H4 (cell line): ENCODE results near the gene CCDC178. TPM values are rescaled to one million over a fixed set of nuclear protein-coding genes. Genes with fewer than 3 reads are reported as not detected.
"Not testable (repeated sequence)": the region's sequence is repeated elsewhere in the genome, so short reads cannot be mapped to it uniquely, and the experiment has no call there.

Experiments used
- DNase-seq: peaks from one replicate; pipeline ENCODE4 v3.0.0-alpha.2; 2015; ENCODE audit warnings: low spot score
- total RNA-seq: library from RNA; depleted of rRNA; stranded (reverse); fragments of >200 nt; shearing (Covaris generic); gene quantifications from 2 replicates; pipeline ENCODE4 v1.2.3, GENCODE V29; 2014

The CCDC178 gene
- total RNA-seq, 1 experiment from 2014 or later: not detected

DNA sequence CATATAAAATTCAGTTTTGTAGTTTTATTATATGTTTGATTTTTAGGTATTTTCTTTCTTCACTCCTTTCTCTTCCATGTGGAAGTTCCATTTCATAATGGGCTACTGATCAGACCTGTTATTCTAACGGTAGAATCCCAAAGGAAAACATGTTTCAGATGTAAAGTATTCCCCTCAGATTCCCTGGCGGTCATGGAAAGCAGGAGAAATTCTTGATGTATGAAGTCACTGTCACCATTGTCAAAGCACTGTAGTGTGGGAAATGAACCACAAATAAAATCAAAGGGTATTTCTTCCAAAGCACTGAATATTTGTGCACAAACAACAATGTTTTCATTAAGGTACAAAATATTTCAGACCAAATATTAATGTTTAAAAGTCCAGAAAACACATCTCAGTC, 430.4 kb downstream of the CCDC178 start:
- peak; percentile 29 for DNase-seq

DNA sequence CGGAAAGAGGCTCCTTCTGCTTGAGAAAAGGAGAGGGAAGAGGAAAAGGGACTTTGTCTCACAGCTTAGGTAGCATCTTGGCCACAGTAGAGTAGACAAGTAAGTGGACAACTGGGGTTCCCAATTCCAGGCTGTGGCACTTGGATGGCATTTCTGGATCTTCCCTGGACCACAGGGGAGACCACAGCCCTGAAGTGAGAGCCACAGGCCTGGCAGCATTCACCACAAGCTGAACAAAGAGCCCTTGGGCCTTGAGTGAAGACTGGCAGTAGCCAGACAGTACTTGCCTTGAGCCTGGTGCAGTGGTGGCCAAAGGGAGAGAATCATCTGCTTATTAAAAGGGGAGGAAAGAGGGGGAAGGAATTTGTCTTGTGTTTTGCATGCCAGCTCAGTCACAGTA, 441.6 kb downstream of the CCDC178 start:
- no peak for DNase-seq

DNA sequence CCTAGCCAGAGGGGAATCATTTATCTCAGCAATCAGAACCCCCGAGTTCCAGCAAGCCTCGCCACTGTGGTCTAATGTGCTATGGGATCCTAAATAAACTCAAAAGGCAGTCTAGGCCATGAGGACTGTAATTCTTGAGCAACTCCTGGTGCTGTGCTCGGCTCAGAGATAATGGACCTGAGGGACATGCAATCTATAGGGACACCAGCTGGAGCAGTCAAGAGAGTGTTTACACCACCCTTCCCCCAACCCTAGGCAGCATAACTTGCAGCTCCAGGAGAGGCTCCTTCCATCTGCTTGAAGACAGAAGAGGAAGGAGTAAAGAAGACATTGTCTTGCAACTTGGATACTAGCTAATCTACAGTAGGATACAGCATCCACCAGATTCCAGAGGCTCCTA, 442.2 kb downstream of the CCDC178 start:
- no peak for DNase-seq

DNA sequence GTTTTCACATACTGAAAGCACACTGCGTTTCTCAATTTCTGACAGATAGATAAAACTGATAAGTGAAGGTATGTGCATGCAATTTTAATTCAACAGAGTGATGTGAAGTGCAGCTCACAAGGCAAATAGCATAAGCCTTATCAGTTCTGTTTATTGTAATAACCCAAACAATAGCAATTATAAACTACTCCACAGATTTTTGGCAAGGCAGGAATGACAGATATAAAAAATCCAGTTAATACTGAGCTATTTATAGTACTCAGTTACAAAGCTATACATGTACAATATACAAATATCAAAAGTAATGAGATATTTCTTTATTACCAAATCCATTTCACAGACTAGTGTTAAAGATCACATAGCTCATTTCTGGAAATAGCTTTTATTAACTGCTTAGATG, 456.8 kb downstream of the CCDC178 start:
- DNase-seq: no peak

DNA sequence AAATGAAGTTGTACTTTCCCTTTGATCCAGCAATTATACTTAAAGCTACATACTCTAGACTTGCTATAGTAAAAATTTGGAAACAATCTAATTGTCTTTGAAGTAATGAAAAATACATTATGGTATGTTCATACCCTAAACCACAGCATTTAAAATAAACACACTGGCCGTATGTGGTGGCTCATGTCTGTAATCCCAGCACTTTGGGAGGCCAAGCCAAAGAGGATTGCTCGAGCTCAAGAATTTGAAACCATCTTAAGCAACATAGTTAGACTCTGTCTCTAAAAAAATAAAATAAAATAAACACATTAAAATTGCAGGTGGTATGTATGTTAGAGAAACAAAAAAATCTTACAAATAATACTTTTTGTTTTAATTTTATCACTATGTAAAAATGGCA, 459.6 kb downstream of the CCDC178 start:
- DNase-seq: peak; percentile 10

DNA sequence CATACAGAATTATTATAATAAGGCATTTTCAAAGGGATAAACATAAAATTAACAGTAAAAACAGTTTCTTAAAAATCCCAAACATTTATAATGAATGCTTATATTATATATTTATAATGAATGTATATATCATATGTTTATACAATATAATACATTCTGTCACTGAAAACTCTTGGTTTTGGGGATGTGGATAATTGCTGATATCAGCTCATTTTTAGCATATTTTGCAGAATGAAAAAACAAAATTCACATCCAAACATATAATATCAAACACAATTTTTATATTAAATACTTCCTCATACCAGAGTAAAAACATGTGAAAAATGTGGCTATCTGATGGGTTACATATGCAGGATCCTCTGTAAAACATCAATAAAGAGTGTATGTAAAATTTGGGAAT, 465.0 kb downstream of the CCDC178 start:
- no peak for DNase-seq

DNA sequence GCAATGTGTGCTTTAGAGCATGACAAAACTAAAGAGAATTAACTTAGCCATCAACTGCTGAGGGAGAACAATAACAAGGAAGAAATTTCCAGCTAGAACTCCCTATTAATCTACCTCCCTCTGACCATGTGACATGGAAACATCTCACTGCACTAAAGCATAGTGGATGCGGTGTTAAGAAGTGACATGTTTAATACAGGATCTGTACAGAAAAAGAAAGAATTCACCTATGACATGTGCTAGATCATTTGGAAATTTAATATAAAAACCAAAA, 465.4 kb downstream of the CCDC178 start:
- no peak for DNase-seq

DNA sequence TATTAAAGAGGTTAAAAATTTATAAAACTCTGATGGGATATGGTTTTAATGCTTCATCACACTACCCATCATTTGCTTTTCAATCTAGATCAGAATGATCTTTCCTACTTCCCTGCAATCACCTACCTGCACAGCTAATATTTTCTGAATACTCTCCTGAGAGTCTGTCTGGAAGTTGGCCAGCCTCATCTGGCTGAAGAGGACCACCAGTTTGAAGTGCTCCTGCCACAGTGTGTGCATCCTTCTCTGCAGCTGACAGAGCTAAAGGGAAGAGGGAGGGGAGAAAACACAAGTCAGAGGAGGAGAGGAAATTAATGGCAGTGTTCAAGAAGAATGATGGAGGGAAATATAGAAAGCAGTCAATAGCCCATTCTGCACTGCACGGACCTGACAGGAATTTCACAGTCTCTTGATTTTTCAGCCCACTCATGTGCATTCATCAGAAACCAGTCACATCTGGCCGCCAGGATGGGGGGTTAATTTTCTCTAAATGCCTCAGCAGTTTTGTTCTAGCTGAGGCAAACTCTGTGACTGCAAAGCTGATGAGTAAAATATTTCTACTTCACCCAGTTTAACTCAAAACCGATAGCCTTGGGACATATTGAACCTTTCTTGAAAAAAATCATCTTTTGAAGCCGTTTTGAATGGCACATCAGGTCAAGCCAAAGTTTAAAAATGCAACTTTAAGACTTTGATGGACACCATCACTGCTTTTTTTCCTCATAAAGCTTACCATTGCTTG, 465.9 kb downstream of the CCDC178 start:
- no peak for DNase-seq

DNA sequence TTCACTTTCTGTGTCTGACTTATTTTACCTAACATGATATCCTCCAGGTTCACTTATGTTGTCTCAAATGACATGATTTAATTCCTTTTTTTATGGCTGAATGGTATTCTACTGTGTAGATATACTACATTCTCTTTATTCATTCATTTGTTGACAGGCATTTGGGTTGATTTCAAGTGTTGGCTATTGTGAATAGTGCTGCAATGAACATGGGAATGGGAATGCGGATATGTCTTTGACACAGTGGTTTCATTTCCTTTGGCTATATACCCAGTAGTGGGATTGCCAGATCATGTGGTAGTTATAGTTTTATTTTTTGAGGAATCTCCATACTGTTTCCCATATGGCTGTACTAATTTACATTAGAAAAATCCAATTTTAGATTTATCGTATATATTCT, 472.3 kb downstream of the CCDC178 start:
- DNase-seq: no peak

DNA sequence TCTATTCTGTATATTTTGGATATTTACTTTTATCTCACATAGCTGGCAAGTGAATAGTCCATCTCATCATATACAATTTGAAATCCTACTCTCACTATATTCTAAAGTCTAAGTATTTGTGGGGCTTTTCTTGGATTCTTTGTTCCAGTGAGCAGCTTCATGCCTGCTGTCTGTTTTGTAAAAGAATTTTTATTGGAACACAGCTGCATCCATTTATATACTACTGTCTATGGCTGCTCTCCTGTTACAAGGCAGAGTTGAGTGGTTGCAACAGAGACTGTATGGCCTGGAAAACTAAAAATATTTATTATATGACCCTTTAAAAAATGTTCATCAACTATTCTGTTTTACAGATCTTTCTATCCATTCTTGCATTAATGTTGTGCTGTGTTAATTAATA, 474.4 kb downstream of the CCDC178 start:
- no peak for DNase-seq

DNA sequence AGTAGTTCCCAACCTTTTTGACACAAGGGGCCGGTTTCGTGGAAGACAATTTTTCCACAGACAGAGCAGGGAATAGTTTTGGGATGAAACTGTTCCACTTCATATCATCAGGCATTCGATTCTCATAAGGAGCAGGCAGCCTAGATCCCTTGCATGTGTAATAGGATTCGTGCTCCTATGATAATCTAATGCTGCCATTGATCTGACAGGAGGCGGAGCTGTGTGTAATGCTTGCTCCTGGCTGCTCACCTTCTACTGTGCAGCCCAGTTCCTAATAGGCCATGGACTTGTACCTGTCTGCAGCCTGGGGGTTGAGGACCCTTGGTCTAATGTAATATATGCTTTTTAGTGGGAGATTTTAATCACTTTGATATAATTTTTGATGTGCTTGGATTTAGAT, 479.0 kb downstream of the CCDC178 start:
- DNase-seq: no peak

DNA sequence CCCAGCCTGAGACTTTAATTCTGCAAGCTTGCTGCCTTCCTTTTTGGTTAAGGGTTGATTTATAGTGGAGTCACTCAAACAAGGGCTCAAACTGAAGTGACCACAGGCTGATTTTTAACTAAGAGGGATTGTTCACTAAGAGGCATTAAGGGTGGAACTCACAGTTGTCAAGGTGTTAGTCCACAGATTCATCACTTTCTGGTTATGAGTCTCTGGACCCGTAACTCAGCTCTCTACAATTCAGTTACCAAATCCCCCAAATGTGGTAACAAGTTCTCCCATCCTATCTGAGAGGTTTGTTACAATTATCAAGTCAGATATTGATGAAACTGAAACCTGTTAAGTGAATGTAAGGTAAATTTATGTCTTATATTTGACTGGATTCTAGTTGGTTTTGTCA, 481.8 kb downstream of the CCDC178 start:
- no peak for DNase-seq

DNA sequence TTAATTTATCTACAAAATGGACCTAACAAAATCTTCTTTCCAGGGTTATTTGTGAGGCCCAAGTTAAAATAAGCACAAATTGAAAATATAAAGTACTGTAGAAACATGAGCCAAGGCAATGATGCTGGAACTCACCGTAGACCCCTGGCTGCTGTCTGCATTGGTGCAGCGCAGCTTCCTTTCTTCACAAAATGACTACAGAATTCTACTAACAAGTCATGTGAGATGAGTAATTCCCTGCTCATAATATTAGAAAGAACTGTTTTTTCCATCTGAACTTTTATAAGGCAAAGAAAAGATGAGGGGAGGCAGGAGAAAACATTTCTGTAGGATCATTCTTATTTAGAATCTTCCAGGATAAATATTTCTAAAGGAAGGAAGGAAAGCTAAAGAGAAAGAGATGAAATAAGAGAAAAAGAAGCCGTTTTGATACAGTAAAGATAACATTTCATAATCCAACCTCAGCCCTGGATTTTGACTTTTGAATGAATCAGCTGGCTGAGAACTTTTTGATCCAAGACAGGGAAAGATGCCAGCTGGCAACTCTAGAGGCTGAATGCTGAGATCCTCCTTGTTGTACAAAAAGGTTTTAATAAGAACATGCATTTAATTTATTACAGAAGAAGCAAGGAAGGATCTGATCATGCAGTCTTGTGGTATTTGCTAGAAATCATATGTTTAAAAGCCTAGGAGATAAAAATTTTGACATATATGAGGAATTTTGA, 483.8 kb downstream of the CCDC178 start:
- DNase-seq: peak; percentile 11

DNA sequence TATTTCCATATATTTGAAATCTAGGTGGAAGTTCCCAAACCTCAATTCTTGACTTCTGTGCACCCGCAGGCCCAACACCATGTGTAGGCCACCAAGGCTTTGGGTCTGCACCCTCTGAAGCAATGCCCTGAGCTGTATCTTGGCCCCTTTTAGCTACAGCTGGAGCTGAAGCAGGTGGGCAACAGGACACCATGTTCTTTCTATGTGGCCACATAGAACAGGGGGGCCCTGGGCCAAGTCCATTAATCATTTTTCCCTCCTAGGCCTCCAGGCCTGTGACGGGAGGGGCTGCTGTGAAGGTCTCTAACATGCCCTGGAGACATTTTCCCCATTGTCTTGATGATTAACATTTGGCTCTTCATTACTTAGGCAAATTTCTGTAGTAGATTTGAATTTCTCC, 488.2 kb downstream of the CCDC178 start:
- DNase-seq: not testable (repeated sequence)

DNA sequence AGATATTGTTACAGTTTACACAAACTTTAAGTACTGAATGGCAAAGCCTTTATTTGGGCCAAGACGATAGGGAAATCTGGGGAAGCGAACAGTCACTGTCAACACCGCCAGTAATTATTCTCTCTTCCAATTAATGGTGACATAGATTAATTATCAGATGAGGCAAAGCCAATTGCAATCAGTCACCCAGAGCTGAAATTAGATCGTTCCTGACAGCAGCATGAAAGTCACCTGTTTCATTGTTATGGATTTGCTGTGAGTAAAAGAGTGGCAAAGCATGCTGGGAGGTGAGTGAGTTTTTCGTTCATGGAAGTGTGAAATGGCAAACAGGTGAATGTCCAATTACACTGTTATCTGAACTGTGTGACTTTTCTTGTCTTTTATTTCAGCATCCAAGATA, 502.9 kb downstream of the CCDC178 start:
- no peak for DNase-seq

DNA sequence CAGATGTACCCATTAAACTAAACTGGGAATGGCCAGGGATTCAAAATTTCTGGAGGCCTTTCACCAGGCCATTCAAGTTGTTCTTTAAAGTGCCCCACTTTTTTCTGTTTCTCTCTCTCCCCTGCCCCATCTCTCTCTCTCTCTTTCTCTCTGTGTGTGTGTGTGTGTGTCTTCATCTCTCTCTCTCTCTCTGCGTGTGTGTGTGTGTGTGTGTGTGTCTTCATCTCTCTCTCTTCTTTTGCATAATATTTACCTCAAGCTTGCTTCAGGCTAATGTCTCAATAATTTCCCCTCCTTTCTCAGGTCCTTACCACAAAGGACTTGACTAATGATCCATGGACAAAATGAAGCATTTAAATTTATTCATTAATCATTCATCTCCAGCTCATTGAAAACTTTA, 503.5 kb downstream of the CCDC178 start:
- no peak for DNase-seq

DNA sequence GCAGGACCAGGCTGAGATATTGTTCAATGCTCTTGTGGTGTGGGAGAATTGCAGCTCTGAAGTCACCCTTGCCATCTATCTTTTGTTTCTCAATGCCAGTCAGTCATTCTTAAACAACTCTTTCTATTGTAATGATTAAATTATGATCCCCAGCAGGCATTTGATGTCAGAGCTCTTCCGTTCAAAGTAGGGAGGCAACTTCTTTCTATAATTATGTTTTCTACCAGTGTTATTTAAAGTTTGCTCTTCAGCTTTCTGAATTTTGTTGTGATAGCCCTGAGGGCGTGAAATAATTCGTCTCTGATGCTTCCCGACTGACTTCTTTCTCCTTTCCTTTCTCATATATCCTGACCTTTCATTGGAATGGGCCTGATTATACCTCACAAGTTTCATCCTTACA, 506.3 kb downstream of the CCDC178 start:
- DNase-seq: no peak

DNA sequence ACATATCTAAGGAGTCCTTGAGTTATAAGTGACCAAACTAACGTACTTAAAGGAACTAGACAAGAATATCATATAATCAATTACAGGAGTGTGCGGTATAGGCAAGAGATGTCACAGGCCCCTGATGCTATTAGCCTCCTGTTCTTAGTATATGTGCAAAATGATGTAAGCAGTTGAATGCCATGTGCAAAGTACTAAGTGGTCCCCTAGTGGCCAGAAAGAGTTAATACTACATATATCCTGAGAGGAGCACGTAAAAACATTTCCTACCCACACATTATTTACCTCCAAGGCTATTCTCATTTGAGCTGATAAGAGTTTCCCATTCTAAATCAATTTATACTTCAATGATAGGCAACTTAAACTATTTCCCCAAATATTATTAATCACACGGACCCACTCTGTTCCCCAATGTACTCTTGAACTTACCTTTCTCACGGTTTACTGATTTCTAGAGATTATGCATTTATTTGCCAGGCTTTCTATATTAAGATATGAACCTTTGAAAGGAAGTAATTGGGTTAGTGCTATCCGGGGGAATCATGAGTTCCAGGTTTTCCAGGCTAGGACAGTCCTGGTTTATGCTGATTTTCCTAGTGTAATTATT, 509.7 kb downstream of the CCDC178 start:
- DNase-seq: peak; percentile 72

DNA sequence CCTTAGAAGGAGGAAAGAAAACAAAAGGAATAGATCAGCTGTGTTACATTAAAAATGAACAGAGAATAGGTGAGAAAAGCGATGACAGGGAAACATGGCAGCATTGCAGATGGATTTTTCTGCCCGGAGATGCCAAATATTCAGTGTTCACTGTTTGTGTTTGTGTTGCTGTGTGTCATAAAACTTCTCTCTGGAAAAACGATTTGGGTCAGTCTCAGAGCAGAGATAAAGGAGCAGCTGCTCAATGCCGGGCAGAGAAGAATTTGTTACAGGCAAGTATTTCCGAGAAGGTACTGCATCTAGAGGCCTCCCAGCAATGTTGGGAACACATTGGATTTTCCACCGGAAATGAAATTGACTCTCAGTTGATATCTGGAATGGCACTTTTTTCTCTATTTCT, 511.3 kb downstream of the CCDC178 start:
- DNase-seq: no peak

DNA sequence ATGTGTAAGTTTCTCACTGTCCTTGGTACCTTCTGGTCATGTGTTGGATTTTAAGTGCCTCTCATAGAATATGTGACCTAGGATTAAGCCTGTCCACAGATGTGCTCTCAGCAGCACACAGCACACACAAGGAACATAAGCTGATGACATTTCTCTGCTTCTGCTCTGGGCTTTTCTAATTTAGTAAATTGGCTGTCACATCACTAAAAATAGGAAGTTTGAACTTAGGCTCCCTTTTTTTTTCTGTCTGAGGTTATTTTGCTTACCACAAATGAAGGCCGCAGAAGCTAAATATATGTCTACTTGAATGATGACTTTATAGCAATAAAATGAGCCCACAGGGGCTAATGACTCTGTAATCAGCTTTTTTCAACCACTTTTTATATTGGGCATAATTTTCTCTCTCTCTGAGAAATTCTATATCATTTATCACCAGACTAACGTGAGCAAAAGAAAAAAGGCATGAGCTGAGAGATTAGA, 517.5 kb downstream of the CCDC178 start:
- DNase-seq: peak; percentile 61

DNA sequence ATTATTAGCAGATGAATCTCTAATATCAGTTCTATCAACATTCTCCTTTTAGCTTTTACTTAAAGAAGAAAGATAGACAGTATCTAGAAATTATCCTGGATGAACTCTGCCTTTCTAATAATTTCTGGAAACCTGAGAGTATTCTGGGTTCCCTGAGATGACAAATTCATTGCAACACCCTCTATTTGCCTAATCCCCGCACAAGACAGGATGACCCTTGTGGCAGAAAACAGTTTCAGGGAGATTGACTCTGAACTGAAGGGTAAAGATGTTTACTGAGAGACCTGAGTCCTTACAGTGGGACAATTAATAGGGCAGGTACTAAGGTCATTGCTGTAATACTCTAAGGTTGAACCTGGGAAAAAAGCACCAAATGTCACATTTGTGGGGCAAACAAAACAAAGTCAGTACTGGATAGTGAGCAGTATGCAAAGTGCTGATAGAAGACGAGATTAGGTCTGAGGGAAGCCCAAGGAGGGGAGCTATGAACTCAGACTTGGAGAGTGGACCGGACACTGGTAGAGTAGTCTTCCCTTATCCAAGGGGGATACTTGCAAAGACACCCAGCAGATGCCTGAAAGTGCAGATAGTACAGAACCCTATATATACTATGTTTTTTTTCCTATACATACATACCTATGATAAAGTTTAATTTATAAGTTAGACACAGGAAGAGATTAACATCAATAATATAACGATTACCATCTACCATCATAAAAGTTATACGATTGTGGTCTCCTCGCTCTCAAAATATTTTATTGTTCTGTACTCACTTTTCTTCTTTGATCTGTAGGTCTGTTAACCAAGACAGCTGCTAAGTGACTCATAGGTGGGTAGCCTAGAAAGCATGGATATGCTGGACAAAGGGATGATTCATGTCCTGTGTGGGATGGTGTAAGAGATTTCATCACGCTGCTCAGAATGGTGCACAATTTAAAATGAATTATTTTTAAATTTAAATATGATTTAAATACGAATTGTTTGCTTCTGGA, 519.4 kb downstream of the CCDC178 start:
- peak; percentile 89 for DNase-seq

DNA sequence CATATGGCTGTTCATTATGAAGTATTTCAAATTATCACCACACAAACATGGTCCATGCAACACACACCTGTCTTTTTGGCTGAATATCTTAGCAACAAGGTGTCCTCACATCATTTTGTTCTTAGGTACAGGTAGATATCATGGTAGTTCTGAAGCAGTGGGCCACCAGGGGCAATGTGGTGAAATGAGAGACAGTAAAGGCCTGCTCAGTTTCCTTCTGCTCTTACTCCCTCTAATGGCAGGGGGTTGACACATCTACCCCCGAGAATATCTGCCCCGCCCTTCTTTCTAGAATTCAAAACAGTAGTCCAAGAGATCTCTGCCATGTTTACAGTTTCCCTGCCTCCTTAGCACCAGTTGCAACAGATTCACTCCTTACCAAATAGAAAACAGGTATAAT, 520.7 kb downstream of the CCDC178 start:
- peak; percentile 58 for DNase-seq
